ENCODE data around the gene ZFP92. TPM values are rescaled to one million over a fixed set of nuclear protein-coding genes. Genes with fewer than 3 reads are reported as not detected.

ZFP92 gene
- total RNA-seq, 1 donor from 2014 or later: 0.27 TPM

- Histone ChIP-seq H3K4me1 (ENCODE audit: insufficient read depth, low read length) (no peaks in the 10 kb centered on the region), H3K9me3 (ENCODE audit: insufficient read depth, low read depth, low read length) (no peaks in the 10 kb centered on the region), H3K9ac (ENCODE audit: low read length) (no peak overlapping the region), H3K4me2 (ENCODE audit: low read length) (no peak overlapping the region), H3K27me3 (ENCODE audit: insufficient read depth, low read length) (no peaks in the 10 kb centered on the region), H3K27ac (ENCODE audit: low read depth, low read length) (no peak overlapping the region), H4K20me1 (ENCODE audit: insufficient read depth, low read length) (no peaks in the 10 kb centered on the region), H3K36me3 (ENCODE audit: insufficient read depth, low read length) (no peaks in the 10 kb centered on the region), H3K4me3 (ENCODE audit: insufficient read depth, low read depth, low read length) (no peak overlapping the region), H3K79me2 (ENCODE audit: insufficient read depth, low read length) (no peaks in the 10 kb centered on the region), H2AFZ (ENCODE audit: low read depth, low read length) (no peak overlapping the region)
- FAIRE-seq (no peak), DNase-seq (ENCODE audit: low read depth) (no peak)
- H3K27me3 Mint-ChIP-seq (ENCODE audit: low read depth, unreplicated experiment): peaks cover 3% of the 10 kb centered on the region
- no peak for TF ChIP-seq CTCF (IDR thresholded peaks at IDR 0.05; ENCODE audit: insufficient read depth, low read depth, low read length)
- no peak for TF ChIP-seq EZH2 (IDR thresholded peaks at IDR 0.05; ENCODE audit: insufficient read depth, low read length)
- peaks cover 7% of the 10 kb centered on the region for H3K4me1 Mint-ChIP-seq (ENCODE audit: low read depth, unreplicated experiment)
- no peaks in the 10 kb centered on the region for H3K9me3 Mint-ChIP-seq (ENCODE audit: unreplicated experiment)
- no peaks in the 10 kb centered on the region for H3K36me3 Mint-ChIP-seq (ENCODE audit: low read depth, unreplicated experiment)
- H3K4me3 Mint-ChIP-seq (ENCODE audit: unreplicated experiment): no peak overlapping the region
- no peak overlapping the region for H3K27ac Mint-ChIP-seq (ENCODE audit: unreplicated experiment)
Measured at GRCh38 chrX:153374426-153374825, 36.8 kb upstream of the ZFP92 start.

- Histone ChIP-seq H4K20me1 (ENCODE audit: insufficient read depth, low read length) (no peaks in the 10 kb centered on the region), H3K27ac (ENCODE audit: low read depth, low read length) (no peak overlapping the region), H3K4me1 (ENCODE audit: insufficient read depth, low read length) (no peaks in the 10 kb centered on the region), H3K79me2 (ENCODE audit: insufficient read depth, low read length) (no peaks in the 10 kb centered on the region), H3K4me2 (ENCODE audit: low read length) (no peak overlapping the region), H3K9ac (ENCODE audit: low read length) (no peak overlapping the region), H3K36me3 (ENCODE audit: insufficient read depth, low read length) (no peaks in the 10 kb centered on the region), H3K27me3 (ENCODE audit: insufficient read depth, low read length) (no peaks in the 10 kb centered on the region), H2AFZ (ENCODE audit: low read depth, low read length) (no peak overlapping the region), H3K4me3 (ENCODE audit: insufficient read depth, low read depth, low read length) (no peak overlapping the region), H3K9me3 (ENCODE audit: insufficient read depth, low read depth, low read length) (no peaks in the 10 kb centered on the region)
- peaks cover 6% of the 10 kb centered on the region for H3K4me1 Mint-ChIP-seq (ENCODE audit: low read depth, unreplicated experiment)
- FAIRE-seq: no peak
- H3K27me3 Mint-ChIP-seq (ENCODE audit: low read depth, unreplicated experiment): peaks cover 3% of the 10 kb centered on the region
- H3K4me3 Mint-ChIP-seq (ENCODE audit: unreplicated experiment): no peak overlapping the region
- H3K36me3 Mint-ChIP-seq (ENCODE audit: low read depth, unreplicated experiment): no peaks in the 10 kb centered on the region
- TF ChIP-seq EZH2 (IDR thresholded peaks at IDR 0.05; ENCODE audit: insufficient read depth, low read length): no peak
- no peak for TF ChIP-seq CTCF (IDR thresholded peaks at IDR 0.05; ENCODE audit: insufficient read depth, low read depth, low read length)
- no peak overlapping the region for H3K27ac Mint-ChIP-seq (ENCODE audit: unreplicated experiment)
- no peak for DNase-seq (ENCODE audit: low read depth)
- no peaks in the 10 kb centered on the region for H3K9me3 Mint-ChIP-seq (ENCODE audit: unreplicated experiment)
Measured at GRCh38 chrX:153375571-153375970, 35.7 kb upstream of the ZFP92 start.

GRCh38 chrX:153377727-153378126, 33.5 kb upstream of the ZFP92 start:
- no peak overlapping the region for H3K9ac ChIP-seq (ENCODE audit: low read length)
- H3K79me2 ChIP-seq (ENCODE audit: insufficient read depth, low read length): no peaks in the 10 kb centered on the region
- no peak overlapping the region for H2AFZ ChIP-seq (ENCODE audit: low read depth, low read length)
- Mint-ChIP-seq H3K36me3 (ENCODE audit: low read depth, unreplicated experiment) (no peaks in the 10 kb centered on the region), H3K4me1 (ENCODE audit: low read depth, unreplicated experiment) (no peaks in the 10 kb centered on the region), H3K27me3 (ENCODE audit: low read depth, unreplicated experiment) (peaks cover 3% of the 10 kb centered on the region), H3K9me3 (ENCODE audit: unreplicated experiment) (no peaks in the 10 kb centered on the region), H3K4me3 (ENCODE audit: unreplicated experiment) (no peak overlapping the region), H3K27ac (ENCODE audit: unreplicated experiment) (no peak overlapping the region)
- TF ChIP-seq CTCF (IDR thresholded peaks at IDR 0.05; ENCODE audit: insufficient read depth, low read depth, low read length) (no peak), EZH2 (IDR thresholded peaks at IDR 0.05; ENCODE audit: insufficient read depth, low read length) (no peak)
- FAIRE-seq: no peak
- no peak for DNase-seq (ENCODE audit: low read depth)
- H3K9me3 ChIP-seq (ENCODE audit: insufficient read depth, low read depth, low read length): no peaks in the 10 kb centered on the region
- no peaks in the 10 kb centered on the region for H3K36me3 ChIP-seq (ENCODE audit: insufficient read depth, low read length)
- no peaks in the 10 kb centered on the region for H3K27me3 ChIP-seq (ENCODE audit: insufficient read depth, low read length)
- no peaks in the 10 kb centered on the region for H4K20me1 ChIP-seq (ENCODE audit: insufficient read depth, low read length)
- peaks cover 7% of the 10 kb centered on the region for H3K4me1 ChIP-seq (ENCODE audit: insufficient read depth, low read length)
- H3K27ac ChIP-seq (ENCODE audit: low read depth, low read length): no peak overlapping the region
- H3K4me3 ChIP-seq (ENCODE audit: insufficient read depth, low read depth, low read length): no peak overlapping the region
- no peak overlapping the region for H3K4me2 ChIP-seq (ENCODE audit: low read length)

Measured in astrocyte (in vitro differentiated cells and primary cell).